SU-DHL-6 (cell line): ENCODE measurements around the gene MAML2.

Source experiments
- H2AFZ ChIP-seq: fragments of 200-600 bp; sonication (generic); 2 replicates; pipeline ENCODE4 v1.6.1; 2014; ENCODE audit warnings: low read depth, mild to moderate bottlenecking, moderate library complexity, mixed read lengths, antibody characterized with exemption, low read length; ENCODE audit not compliant: severe bottlenecking
- H3F3A ChIP-seq: fragments of 200-600 bp; shearing (Covaris generic); 2 replicates; pipeline ENCODE4 v1.6.0; 2016; ENCODE audit warnings: antibody characterized with exemption, mild to moderate bottlenecking; ENCODE audit not compliant: insufficient read depth
- H3K27ac ChIP-seq: fragments of 200-600 bp; sonication (generic); 2 replicates; pipeline ENCODE4 v1.5.1; 2016; ENCODE audit warnings: low read depth, mild to moderate bottlenecking, low read length, moderate library complexity, mixed read lengths
- H3K27me3 ChIP-seq: fragments of 200-600 bp; sonication (generic), shearing (Covaris generic); 2 replicates; pipeline ENCODE4 v1.6.0; 2014; ENCODE audit warnings: mild to moderate bottlenecking, low read length
- H3K36me3 ChIP-seq: fragments of 200-600 bp; sonication (generic); 2 replicates; pipeline ENCODE4 v1.6.1; 2014; ENCODE audit warnings: mild to moderate bottlenecking, low read length, mixed read lengths
- H3K4me2 ChIP-seq: fragments of 300-600, 200-600 bp; shearing (Covaris generic), sonication (generic); 2 replicates; pipeline ENCODE4 v1.6.0; 2014; ENCODE audit warnings: low read length, low read depth, mild to moderate bottlenecking; ENCODE audit not compliant: poor library complexity, severe bottlenecking
- H3K4me3 ChIP-seq: fragments of 200-600 bp; sonication (generic); 2 replicates; pipeline ENCODE4 v1.5.1; 2014; ENCODE audit warnings: antibody characterized with exemption, low read length, mild to moderate bottlenecking, mixed read lengths; ENCODE audit not compliant: insufficient read depth, poor library complexity, severe bottlenecking
- H3K79me2 ChIP-seq: fragments of 200-600 bp; sonication (generic); 2 replicates; pipeline ENCODE4 v1.6.1; 2014; ENCODE audit warnings: mild to moderate bottlenecking, low read length, moderate library complexity; ENCODE audit not compliant: insufficient read depth
- H3K9ac ChIP-seq: fragments of 200-600 bp; sonication (generic); 2 replicates; pipeline ENCODE4 v1.7.0; 2014; ENCODE audit warnings: mild to moderate bottlenecking, low read length
- H3K9me2 ChIP-seq: fragments of 200-600 bp; sonication (generic); replicated peaks from 2 replicates; pipeline ENCODE4 v1.6.1; 2014; ENCODE audit warnings: low read length; ENCODE audit not compliant: insufficient read depth
- H3K9me3 ChIP-seq: fragments of 200-600 bp; sonication (generic); 2 replicates; pipeline ENCODE4 v1.6.1; 2014; ENCODE audit warnings: low read length, mixed read lengths; ENCODE audit not compliant: insufficient read depth
- H4K20me1 ChIP-seq: fragments of 200-600 bp; sonication (generic); 2 replicates; pipeline ENCODE4 v1.6.1; 2014; ENCODE audit warnings: low read depth, mild to moderate bottlenecking, antibody characterized with exemption, low read length, moderate library complexity, mixed read lengths
- EZH2phosphoT487 ChIP-seq: fragments of 200-600 bp; sonication (generic), shearing (Covaris generic); conservative IDR thresholded peaks from 2 replicates; pipeline ENCODE4 v1.6.1; 2018; ENCODE audit warnings: mild to moderate bottlenecking, antibody characterized with exemption, low read length, moderate library complexity, mixed read lengths
- TF ChIP-seq, protein P1 (sequence below): fragments of 200-600 bp; sonication (generic); IDR thresholded peaks from one replicate; pipeline ENCODE4 v1.5.1; 2017; ENCODE audit warnings: antibody characterized with exemption, mild to moderate bottlenecking, low read length, moderate library complexity; ENCODE audit not compliant: insufficient read depth, poor library complexity, severe bottlenecking

Gene MAML2

DNA sequence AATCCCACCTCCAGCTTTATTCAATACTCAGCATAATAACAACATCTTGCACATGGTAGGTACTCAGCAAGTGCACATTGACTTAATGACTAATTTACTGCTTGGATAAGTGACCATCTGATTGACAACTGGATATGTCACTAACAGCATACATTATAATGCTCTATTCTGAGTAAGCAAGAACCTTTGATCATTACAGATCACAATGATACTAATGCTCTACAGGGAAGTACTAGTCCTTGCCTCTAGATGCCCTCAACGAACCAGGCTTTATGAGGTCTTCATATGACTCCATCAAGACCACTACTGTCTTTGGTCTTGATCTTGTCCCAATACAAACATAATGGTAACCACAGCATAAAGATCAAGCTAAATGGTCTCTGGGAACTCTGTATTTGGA lies 251.5 kb downstream of the MAML2 start:
- Histone ChIP-seq H3K36me3 (no peaks in the 10 kb centered on the region), H3K27ac (no peak overlapping the region), H2AFZ (no peak overlapping the region), H3K4me3 (no peak overlapping the region), H3K9ac (no peak overlapping the region), H3F3A (no peaks in the 10 kb centered on the region), H3K4me2 (no peak overlapping the region), H3K79me2 (no peaks in the 10 kb centered on the region), H3K9me3 (no peaks in the 10 kb centered on the region), H3K9me2 (no peaks in the 10 kb centered on the region), H4K20me1 (no peaks in the 10 kb centered on the region), H3K27me3 (no peaks in the 10 kb centered on the region)
- TF ChIP-seq, protein P1, sequence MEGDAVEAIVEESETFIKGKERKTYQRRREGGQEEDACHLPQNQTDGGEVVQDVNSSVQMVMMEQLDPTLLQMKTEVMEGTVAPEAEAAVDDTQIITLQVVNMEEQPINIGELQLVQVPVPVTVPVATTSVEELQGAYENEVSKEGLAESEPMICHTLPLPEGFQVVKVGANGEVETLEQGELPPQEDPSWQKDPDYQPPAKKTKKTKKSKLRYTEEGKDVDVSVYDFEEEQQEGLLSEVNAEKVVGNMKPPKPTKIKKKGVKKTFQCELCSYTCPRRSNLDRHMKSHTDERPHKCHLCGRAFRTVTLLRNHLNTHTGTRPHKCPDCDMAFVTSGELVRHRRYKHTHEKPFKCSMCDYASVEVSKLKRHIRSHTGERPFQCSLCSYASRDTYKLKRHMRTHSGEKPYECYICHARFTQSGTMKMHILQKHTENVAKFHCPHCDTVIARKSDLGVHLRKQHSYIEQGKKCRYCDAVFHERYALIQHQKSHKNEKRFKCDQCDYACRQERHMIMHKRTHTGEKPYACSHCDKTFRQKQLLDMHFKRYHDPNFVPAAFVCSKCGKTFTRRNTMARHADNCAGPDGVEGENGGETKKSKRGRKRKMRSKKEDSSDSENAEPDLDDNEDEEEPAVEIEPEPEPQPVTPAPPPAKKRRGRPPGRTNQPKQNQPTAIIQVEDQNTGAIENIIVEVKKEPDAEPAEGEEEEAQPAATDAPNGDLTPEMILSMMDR = peak; percentile 21
- TF ChIP-seq EZH2phosphoT487 = no peak

DNA sequence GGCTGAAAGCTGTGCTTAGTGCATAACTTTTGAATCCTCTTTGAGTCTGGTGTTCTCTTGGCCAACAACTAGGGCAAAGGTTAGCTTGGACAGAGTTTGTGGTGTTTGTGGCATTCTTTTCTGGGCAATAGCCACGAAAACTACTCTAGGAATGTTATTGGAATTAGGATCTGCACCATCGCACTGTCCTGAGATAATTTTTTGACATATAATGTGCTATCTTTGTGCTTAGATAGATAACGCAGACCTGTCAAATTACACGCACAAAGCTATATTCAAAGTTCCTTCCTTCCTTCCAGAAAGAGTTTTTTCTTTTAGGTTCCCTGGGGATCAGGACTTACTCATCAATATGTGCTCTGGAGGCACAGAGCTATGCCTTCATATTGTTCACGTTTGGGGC lies 252.3 kb downstream of the MAML2 start:
- Histone ChIP-seq H3K27ac (no peak overlapping the region), H3K9me2 (no peaks in the 10 kb centered on the region), H3F3A (no peaks in the 10 kb centered on the region), H3K36me3 (no peaks in the 10 kb centered on the region), H3K4me3 (no peak overlapping the region), H3K4me2 (no peak overlapping the region), H4K20me1 (no peaks in the 10 kb centered on the region), H3K9ac (no peak overlapping the region), H3K27me3 (no peaks in the 10 kb centered on the region), H3K9me3 (no peaks in the 10 kb centered on the region), H3K79me2 (no peaks in the 10 kb centered on the region), H2AFZ (no peak overlapping the region)
- TF ChIP-seq, protein P1 = no peak
- TF ChIP-seq EZH2phosphoT487 = no peak

DNA sequence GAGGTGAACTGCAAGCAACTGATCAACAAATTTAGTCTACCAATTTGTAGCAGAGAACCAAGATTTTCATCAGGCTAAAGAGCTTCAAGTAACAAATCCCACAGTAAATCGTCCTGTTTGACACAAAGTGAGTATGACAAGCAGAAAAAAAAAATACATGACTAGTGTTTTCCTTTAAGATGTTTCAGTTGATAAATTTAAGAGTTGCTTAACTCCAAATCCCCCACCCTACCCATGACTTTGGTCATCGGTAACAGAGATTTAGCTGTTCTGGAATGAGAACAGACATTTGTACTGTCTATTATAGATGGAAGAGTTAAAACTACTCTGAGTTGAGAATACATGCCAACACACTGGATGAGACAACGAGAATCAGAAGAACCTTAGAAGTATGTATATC lies 254.1 kb downstream of the MAML2 start:
- TF ChIP-seq EZH2phosphoT487 = no peak
- TF ChIP-seq, protein P1 = no peak
- no peaks in the 10 kb centered on the region for H3K79me2 ChIP-seq
- no peak overlapping the region for H3K27ac ChIP-seq

More for the DNA sequence above, 254.1 kb downstream of the MAML2 start:
- Histone ChIP-seq H3K9me3 (no peaks in the 10 kb centered on the region), H3K36me3 (no peaks in the 10 kb centered on the region), H3K9me2 (no peaks in the 10 kb centered on the region), H3F3A (no peaks in the 10 kb centered on the region), H3K9ac (no peak overlapping the region), H3K4me2 (no peak overlapping the region), H3K4me3 (no peak overlapping the region), H4K20me1 (no peaks in the 10 kb centered on the region), H3K27me3 (no peaks in the 10 kb centered on the region), H2AFZ (no peak overlapping the region)
